ENCODE measurements around the gene ZNF831. TPM values are rescaled to one million over a fixed set of nuclear protein-coding genes. Genes with fewer than 3 reads are reported as not detected.

The ZNF831 gene
- total and polyA plus RNA-seq, 4 donors, result 0.02 to 0.10 (median 0.06) TPM; not detected in 1

DNA sequence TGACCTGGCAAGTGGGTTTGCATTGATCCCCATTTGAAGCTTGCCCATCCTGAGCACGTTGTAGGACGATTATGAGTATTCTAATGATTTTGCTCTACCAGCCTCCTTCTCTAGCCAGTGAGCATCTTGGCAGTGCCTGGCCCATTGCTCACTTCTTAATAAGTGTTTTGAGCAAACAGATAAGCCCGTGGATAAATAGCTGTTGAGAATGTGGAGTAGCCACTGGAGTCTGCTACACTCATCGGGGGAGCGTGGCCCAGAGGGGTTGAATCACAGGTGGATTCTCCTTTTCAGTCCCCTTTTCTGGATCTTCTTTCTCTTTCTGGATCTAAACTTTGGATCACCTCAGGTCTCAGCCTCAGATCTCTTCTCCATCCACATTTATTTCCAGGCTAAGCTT, 120.8 kb downstream of the ZNF831 start:
- H3K4me3 ChIP-seq (ENCODE audit: low read depth, low read length), result no peak overlapping the region
- 82% methylated on average over 4 of the region's 5 CpGs for WGBS (ENCODE audit: insufficient coverage)

GRCh38 chr20:59289994-59290393, 126.4 kb downstream of the ZNF831 start:
- Histone ChIP-seq H3K27me3 (ENCODE audit: control insufficient read depth, insufficient read depth, low read length) (no peaks in the 10 kb centered on the region), H3K27ac (ENCODE audit: low read depth, low read length) (no peak overlapping the region), H3K9me3 (ENCODE audit: control insufficient read depth, insufficient read depth, low read length) (no peaks in the 10 kb centered on the region), H3K4me3 (ENCODE audit: low read depth, low read length) (no peak overlapping the region), H3K4me1 (ENCODE audit: control insufficient read depth, insufficient read depth, low read length) (no peaks in the 10 kb centered on the region), H3K36me3 (ENCODE audit: control insufficient read depth, insufficient read depth, low read length) (no peaks in the 10 kb centered on the region)
- no peak for DNase-seq (ENCODE audit: low read depth in 4 of 6, low spot score in 6 of 6)
- 80% methylated on average over 5 of the region's 5 CpGs for WGBS (ENCODE audit: insufficient coverage)

More for the DNA sequence above, 120.8 kb downstream of the ZNF831 start:
- H3K27ac ChIP-seq (ENCODE audit: low read depth, low read length), result no peak overlapping the region
- no peaks in the 10 kb centered on the region for H3K9me3 ChIP-seq (ENCODE audit: control insufficient read depth, insufficient read depth, low read length)
- no peaks in the 10 kb centered on the region for H3K4me1 ChIP-seq (ENCODE audit: control insufficient read depth, insufficient read depth, low read length)
- no peaks in the 10 kb centered on the region for H3K27me3 ChIP-seq (ENCODE audit: control insufficient read depth, insufficient read depth, low read length)
- H3K36me3 ChIP-seq (ENCODE audit: control insufficient read depth, insufficient read depth, low read length), result no peaks in the 10 kb centered on the region
- DNase-seq (ENCODE audit: low read depth in 4 of 6, low spot score in 6 of 6), result no peak

DNA sequence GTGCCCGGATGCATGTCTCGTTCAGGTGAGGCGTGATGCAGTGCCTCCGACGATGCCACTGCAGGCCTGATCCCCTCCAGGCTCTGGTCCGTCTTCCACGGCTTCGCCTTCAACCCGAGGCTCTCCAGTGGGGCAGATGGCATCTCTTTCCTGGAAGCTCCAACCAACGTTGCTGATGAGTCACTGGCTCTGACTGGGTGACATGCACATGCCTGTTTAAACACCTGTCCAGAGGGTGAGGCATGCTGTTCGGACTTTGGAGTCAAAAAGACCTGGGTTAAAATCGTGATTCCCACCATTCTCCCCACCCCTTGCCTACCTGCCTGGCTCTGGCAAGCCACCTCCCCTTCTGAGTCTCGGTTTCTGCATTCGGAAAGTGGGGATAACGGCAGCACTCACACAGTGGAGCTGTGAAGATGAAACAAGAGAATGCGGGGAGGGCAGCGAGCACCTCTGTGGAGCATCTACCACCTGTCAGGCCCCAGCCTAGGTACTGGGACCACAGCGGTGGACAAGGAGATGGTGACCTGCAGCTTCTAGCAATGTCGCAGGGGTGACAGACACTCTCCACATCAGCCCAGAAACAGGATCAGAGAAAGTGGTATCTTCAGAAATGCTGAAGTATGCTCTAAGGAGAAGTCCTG, 128.2 kb downstream of the ZNF831 start:
- Histone ChIP-seq H3K4me1 (ENCODE audit: control insufficient read depth, insufficient read depth, low read length) (no peaks in the 10 kb centered on the region), H3K27ac (ENCODE audit: low read depth, low read length) (no peak overlapping the region), H3K27me3 (ENCODE audit: control insufficient read depth, insufficient read depth, low read length) (no peaks in the 10 kb centered on the region), H3K36me3 (ENCODE audit: control insufficient read depth, insufficient read depth, low read length) (no peaks in the 10 kb centered on the region), H3K9me3 (ENCODE audit: control insufficient read depth, insufficient read depth, low read length) (no peaks in the 10 kb centered on the region), H3K4me3 (ENCODE audit: low read depth, low read length) (no peak overlapping the region)
- 92% methylated on average over 16 of the region's 19 CpGs for WGBS (ENCODE audit: insufficient coverage)
- no peak for DNase-seq (ENCODE audit: low read depth in 4 of 6, low spot score in 6 of 6)

- peaks cover 15% of the 10 kb centered on the region for H3K27me3 ChIP-seq (ENCODE audit: control insufficient read depth, insufficient read depth, low read length)
- peaks cover 6% of the 10 kb centered on the region for H3K4me1 ChIP-seq (ENCODE audit: control insufficient read depth, insufficient read depth, low read length)
- H3K36me3 ChIP-seq (ENCODE audit: control insufficient read depth, insufficient read depth, low read length), result no peaks in the 10 kb centered on the region
- no peak overlapping the region for H3K27ac ChIP-seq (ENCODE audit: low read depth, low read length)
- peak in 1 of 6 donors; percentile 30 for DNase-seq (ENCODE audit: low read depth in 4 of 6, low spot score in 6 of 6)
- H3K9me3 ChIP-seq (ENCODE audit: control insufficient read depth, insufficient read depth, low read length), result no peaks in the 10 kb centered on the region
- H3K4me3 ChIP-seq (ENCODE audit: low read depth, low read length), result no peak overlapping the region
- 63% methylated on average over 3 of the region's 5 CpGs for WGBS (ENCODE audit: insufficient coverage)
These were observed 131.9 kb downstream of the ZNF831 start for GRCh38 chr20:59295531-59295930.

GRCh38 chr20:59297686-59298085, 134.1 kb downstream of the ZNF831 start:
- no peak overlapping the region for H3K4me3 ChIP-seq (ENCODE audit: low read depth, low read length)
- no peak for DNase-seq (ENCODE audit: low read depth in 4 of 6, low spot score in 6 of 6)
- H3K4me1 ChIP-seq (ENCODE audit: control insufficient read depth, insufficient read depth, low read length), result peaks cover 10% of the 10 kb centered on the region
- H3K36me3 ChIP-seq (ENCODE audit: control insufficient read depth, insufficient read depth, low read length), result no peaks in the 10 kb centered on the region
- 45% methylated on average over 6 of the region's 7 CpGs for WGBS (ENCODE audit: insufficient coverage)
- peaks cover 31% of the 10 kb centered on the region for H3K27me3 ChIP-seq (ENCODE audit: control insufficient read depth, insufficient read depth, low read length)
- no peaks in the 10 kb centered on the region for H3K9me3 ChIP-seq (ENCODE audit: control insufficient read depth, insufficient read depth, low read length)
- no peak overlapping the region for H3K27ac ChIP-seq (ENCODE audit: low read depth, low read length)

- peak in 1 of 6 donors; percentile 16 for DNase-seq (ENCODE audit: low read depth in 4 of 6, low spot score in 6 of 6)
- H3K4me1 ChIP-seq (ENCODE audit: control insufficient read depth, insufficient read depth, low read length), result peaks cover 10% of the 10 kb centered on the region
- no peaks in the 10 kb centered on the region for H3K9me3 ChIP-seq (ENCODE audit: control insufficient read depth, insufficient read depth, low read length)
- 7% methylated on average over 6 of the region's 19 CpGs for WGBS (ENCODE audit: insufficient coverage)
- no peaks in the 10 kb centered on the region for H3K36me3 ChIP-seq (ENCODE audit: control insufficient read depth, insufficient read depth, low read length)
- no peak overlapping the region for H3K27ac ChIP-seq (ENCODE audit: low read depth, low read length)
- no peak overlapping the region for H3K4me3 ChIP-seq (ENCODE audit: low read depth, low read length)
- H3K27me3 ChIP-seq (ENCODE audit: control insufficient read depth, insufficient read depth, low read length), result peaks cover 31% of the 10 kb centered on the region
These were observed 136.3 kb downstream of the ZNF831 start for GRCh38 chr20:59299945-59300332.

- H3K4me3 ChIP-seq (ENCODE audit: low read depth, low read length), result peak within 1 kb of the TSS; percentile 18
- H3K27me3 ChIP-seq (ENCODE audit: control insufficient read depth, insufficient read depth, low read length), result peaks cover 31% of the 10 kb centered on the region
- H3K4me1 ChIP-seq (ENCODE audit: control insufficient read depth, insufficient read depth, low read length), result peaks cover 10% of the 10 kb centered on the region
- no peaks in the 10 kb centered on the region for H3K9me3 ChIP-seq (ENCODE audit: control insufficient read depth, insufficient read depth, low read length)
- H3K36me3 ChIP-seq (ENCODE audit: control insufficient read depth, insufficient read depth, low read length), result no peaks in the 10 kb centered on the region
- DNase-seq (ENCODE audit: low read depth in 4 of 6, low spot score in 6 of 6), result no peak
- peak within 1 kb of the TSS; percentile 25 for H3K27ac ChIP-seq (ENCODE audit: low read depth, low read length)
- WGBS (ENCODE audit: insufficient coverage), result under 1% methylated on average over 71 of the region's 77 CpGs
These were observed 136.9 kb downstream of the ZNF831 start, which contains the start of gene EDN3 for GRCh38 chr20:59300333-59301081. TSS of gene EDN3 (plus strand) at chr20:59300611. CDS start at chr20:59300813, 202 bp downstream.

GRCh38 chr20:59301343-59302007, 137.9 kb downstream of the ZNF831 start:
- H3K27me3 ChIP-seq (ENCODE audit: control insufficient read depth, insufficient read depth, low read length), result peaks cover 31% of the 10 kb centered on the region
- no peaks in the 10 kb centered on the region for H3K36me3 ChIP-seq (ENCODE audit: control insufficient read depth, insufficient read depth, low read length)
- no peak for DNase-seq (ENCODE audit: low read depth in 4 of 6, low spot score in 6 of 6)
- H3K4me3 ChIP-seq (ENCODE audit: low read depth, low read length), result no peak overlapping the region
- no peaks in the 10 kb centered on the region for H3K9me3 ChIP-seq (ENCODE audit: control insufficient read depth, insufficient read depth, low read length)
- WGBS (ENCODE audit: insufficient coverage), result 78% methylated on average over 17 of the region's 17 CpGs
- H3K4me1 ChIP-seq (ENCODE audit: control insufficient read depth, insufficient read depth, low read length), result peaks cover 10% of the 10 kb centered on the region
- H3K27ac ChIP-seq (ENCODE audit: low read depth, low read length), result no peak overlapping the region

DNA sequence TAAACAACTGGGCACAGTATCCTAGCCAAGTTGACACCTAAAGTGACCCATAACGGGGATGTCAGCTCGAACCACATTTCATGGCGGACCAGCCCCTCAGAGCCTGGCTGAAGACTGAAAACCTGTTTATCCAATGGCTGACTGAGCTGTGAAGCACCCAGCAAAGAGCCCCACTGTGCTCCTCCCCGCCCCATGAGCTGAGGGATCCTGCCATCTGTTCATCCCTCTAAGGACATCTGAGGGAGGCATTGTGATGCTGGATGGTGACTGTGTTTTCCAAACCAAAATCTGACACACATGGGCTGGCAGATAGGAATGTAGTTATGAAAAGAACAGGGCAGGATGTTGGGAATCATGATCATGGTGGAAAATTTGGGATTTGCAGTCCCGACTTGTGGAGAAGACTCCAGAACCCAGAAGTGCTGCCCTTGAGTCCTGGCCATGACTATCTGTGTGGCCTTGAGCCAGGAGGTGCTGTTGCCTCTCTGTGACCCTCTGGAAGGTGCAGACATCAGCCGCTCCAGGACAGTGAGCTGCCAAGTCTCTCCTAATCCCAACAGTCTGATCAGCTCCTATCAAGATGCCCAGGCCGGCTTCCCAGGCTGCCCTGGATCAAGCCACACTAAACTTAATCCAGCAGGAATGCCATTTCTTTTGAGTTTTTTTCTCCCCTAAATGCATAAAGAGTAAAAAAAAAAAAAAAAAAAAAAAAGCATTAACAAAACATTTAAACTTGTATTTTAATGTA, 142.5 kb downstream of the ZNF831 start:
- no peak for DNase-seq (ENCODE audit: low read depth in 4 of 6, low spot score in 6 of 6)
- H3K36me3 ChIP-seq (ENCODE audit: control insufficient read depth, insufficient read depth, low read length), result no peaks in the 10 kb centered on the region
- H3K27me3 ChIP-seq (ENCODE audit: control insufficient read depth, insufficient read depth, low read length), result peaks cover 10% of the 10 kb centered on the region
- no peak overlapping the region for H3K27ac ChIP-seq (ENCODE audit: low read depth, low read length)
- H3K9me3 ChIP-seq (ENCODE audit: control insufficient read depth, insufficient read depth, low read length), result no peaks in the 10 kb centered on the region
- no peak overlapping the region for H3K4me3 ChIP-seq (ENCODE audit: low read depth, low read length)
- H3K4me1 ChIP-seq (ENCODE audit: control insufficient read depth, insufficient read depth, low read length), result peaks cover 4% of the 10 kb centered on the region
- WGBS (ENCODE audit: insufficient coverage), result 85% methylated on average over 6 of the region's 7 CpGs
